ENCODE data around the gene TMEM92. TPM values are rescaled to one million over a fixed set of nuclear protein-coding genes. Genes with fewer than 3 reads are reported as not detected.

The TMEM92 gene
- total RNA-seq, 1 donor from 2014 or later = not detected

DNA sequence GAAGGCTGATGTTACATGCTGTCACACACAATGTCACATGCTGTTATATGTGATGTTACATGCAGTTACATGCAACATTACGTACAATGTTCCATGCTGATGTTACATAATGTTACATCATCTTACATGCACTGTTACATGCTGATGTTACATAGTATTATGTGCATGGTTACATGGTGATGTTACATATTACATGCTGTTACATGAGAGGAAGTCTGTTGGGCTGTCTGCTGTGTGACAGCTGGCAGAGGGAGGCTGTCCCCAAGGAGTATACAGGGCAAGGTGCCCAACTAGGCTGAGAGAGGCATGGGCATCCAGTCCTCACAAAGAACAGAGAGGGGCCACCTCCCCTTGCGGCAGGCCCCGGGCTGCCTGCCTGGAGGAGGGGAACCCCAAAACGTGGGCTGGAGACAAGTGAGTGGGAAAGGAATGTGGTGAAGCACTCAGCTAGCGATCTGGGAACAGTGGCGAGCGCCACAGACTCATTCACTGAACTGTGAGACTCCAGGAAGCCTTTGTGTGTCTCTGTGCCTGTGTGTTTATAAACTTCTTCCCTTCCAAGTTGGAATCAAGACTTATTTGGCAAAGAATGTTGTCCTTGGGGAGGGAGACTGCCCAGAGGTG, 30.6 kb downstream of the TMEM92 start:
- no peaks in the 10 kb centered on the region for H3K9me3 Mint-ChIP-seq
- TF ChIP-seq, protein P1, sequence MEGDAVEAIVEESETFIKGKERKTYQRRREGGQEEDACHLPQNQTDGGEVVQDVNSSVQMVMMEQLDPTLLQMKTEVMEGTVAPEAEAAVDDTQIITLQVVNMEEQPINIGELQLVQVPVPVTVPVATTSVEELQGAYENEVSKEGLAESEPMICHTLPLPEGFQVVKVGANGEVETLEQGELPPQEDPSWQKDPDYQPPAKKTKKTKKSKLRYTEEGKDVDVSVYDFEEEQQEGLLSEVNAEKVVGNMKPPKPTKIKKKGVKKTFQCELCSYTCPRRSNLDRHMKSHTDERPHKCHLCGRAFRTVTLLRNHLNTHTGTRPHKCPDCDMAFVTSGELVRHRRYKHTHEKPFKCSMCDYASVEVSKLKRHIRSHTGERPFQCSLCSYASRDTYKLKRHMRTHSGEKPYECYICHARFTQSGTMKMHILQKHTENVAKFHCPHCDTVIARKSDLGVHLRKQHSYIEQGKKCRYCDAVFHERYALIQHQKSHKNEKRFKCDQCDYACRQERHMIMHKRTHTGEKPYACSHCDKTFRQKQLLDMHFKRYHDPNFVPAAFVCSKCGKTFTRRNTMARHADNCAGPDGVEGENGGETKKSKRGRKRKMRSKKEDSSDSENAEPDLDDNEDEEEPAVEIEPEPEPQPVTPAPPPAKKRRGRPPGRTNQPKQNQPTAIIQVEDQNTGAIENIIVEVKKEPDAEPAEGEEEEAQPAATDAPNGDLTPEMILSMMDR (IDR thresholded peaks at IDR 0.05) = no peak
- no peak overlapping the region for H3K4me3 Mint-ChIP-seq
- H3K27me3 Mint-ChIP-seq = peaks cover 9% of the 10 kb centered on the region
- intact Hi-C loops (cut with micrococcal nuclease) = no loop called here
- H3K4me1 Mint-ChIP-seq = no peaks in the 10 kb centered on the region
- H3K36me3 Mint-ChIP-seq (ENCODE audit: low read depth) = no peaks in the 10 kb centered on the region
- ChIA-PET POLR2A (no interaction called here), CTCF (interaction anchor here (1.2 kb wide), 1 partner anchor 105 kb away, joined by 4 read pairs; no protein-coding TSS in a partner anchor)
- ATAC-seq (ENCODE audit: low read depth) (no peak), DNase-seq (no peak)
- H3K27ac Mint-ChIP-seq = no peak overlapping the region

DNA sequence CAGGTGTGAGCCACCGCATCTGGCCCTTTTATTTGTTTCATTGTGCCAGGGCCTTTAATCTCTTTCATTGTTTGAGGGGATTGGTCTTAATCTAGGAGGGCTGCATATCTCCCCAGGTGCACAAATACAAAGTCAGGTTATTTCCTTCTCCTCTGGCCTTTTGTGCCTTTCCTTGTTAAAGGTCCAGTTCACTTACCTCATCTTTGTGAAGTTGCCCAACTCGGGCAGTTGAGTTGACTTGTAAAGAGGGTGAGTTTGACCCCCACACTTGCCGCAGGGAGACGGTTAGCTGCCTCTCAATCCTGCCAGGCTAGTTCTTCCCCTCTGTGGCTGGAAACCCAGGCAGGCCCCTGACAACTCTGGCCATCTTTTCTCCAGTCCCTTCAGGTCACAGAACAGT, 33.4 kb downstream of the TMEM92 start:
- Mint-ChIP-seq H3K27ac (no peak overlapping the region), H3K9me3 (no peaks in the 10 kb centered on the region), H3K36me3 (ENCODE audit: low read depth) (no peaks in the 10 kb centered on the region), H3K4me1 (no peaks in the 10 kb centered on the region), H3K4me3 (no peak overlapping the region), H3K27me3 (peaks cover 17% of the 10 kb centered on the region)
- DNase-seq = no peak
- no peak for ATAC-seq (ENCODE audit: low read depth)
- intact Hi-C loops (cut with micrococcal nuclease) = no loop called here
- POLR2A ChIA-PET = no interaction called here
- CTCF ChIA-PET = no interaction called here
- TF ChIP-seq, protein P1 (IDR thresholded peaks at IDR 0.05) = no peak

DNA sequence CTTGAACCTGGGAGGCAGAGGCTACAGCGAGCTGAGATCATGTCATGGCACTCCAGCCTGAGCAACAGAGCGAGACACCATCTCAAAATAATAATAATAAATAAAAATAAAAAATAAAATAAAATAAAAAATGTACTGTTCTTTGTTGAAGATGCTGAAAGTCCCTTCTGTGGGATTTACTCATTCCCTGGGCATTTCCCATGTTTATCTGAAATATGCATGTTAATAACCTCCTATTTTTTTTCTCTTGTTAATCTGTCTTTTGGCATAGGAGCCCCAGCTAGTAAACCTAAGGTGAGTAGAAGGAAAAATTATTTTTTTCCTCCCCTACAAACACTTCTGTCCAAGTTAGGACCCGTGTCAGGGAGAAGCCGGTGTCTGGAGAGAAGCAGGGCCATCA, 34.4 kb downstream of the TMEM92 start:
- no peaks in the 10 kb centered on the region for H3K4me1 Mint-ChIP-seq
- DNase-seq (no peak), ATAC-seq (ENCODE audit: low read depth) (no peak)
- no peak overlapping the region for H3K27ac Mint-ChIP-seq
- intact Hi-C loops (cut with micrococcal nuclease) = no loop called here
- TF ChIP-seq, protein P1 (IDR thresholded peaks at IDR 0.05) = no peak
- peaks cover 25% of the 10 kb centered on the region for H3K27me3 Mint-ChIP-seq
- ChIA-PET CTCF (no interaction called here), POLR2A (interaction anchor here (0.6 kb wide), 1 partner anchor 109 kb away, joined by 10 read pairs; no protein-coding TSS in a partner anchor)
- H3K9me3 Mint-ChIP-seq = no peaks in the 10 kb centered on the region
- H3K4me3 Mint-ChIP-seq = no peak overlapping the region
- no peaks in the 10 kb centered on the region for H3K36me3 Mint-ChIP-seq (ENCODE audit: low read depth)

DNA sequence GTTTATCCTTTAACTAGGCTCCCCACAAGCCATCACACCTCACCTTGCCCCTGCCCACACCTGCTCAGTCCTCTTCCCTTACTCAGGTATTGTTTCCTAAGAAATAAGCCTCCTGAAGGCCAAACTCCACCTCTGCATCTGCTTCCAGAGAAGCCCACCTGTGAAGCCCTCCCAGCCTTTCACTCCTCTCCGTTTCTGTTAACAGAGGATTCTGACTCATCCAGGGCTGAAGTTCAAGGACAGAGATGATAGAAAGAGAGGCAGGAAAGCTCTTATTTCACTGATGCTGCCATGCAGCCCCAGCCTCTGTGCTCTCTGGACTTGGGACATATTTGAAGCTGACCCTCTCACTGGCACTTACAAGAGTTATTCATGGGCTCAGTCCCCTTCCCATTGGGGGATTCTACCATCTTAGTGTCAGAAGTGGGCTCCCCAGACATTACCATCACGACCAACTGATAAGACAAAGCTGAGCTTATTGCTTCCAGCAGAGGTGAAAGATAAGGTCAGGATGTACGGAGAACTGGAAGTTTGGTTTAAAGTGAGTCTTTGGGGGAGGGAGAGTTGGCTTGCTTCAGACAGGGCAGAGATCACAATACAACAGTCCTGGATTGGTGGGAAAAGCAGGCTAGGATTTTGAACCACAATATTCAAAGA, 36.3 kb downstream of the TMEM92 start:
- CTCF ChIA-PET = no interaction called here
- H3K9me3 Mint-ChIP-seq = no peaks in the 10 kb centered on the region

DNA sequence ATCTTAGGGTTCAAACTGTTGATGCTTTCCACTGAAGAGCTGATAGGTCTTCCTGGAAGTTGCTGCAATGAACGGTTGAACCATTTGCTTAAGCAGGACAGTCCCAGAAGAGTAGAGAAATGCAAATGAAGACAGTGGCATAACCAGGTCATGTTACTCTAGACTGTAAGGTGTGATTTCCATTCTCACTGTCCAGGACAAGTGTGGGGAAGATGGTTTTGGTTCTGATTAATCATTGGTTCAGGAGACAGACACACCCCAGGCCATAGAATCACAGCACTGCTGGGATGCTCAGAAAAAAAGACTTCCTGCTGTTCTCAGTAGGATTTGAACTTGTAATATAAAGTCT, 36.8 kb downstream of the TMEM92 start:
- no peak for ATAC-seq (ENCODE audit: low read depth)
- POLR2A ChIA-PET = no interaction called here
- intact Hi-C loops (cut with micrococcal nuclease) = no loop called here
- Mint-ChIP-seq H3K27me3 (peaks cover 29% of the 10 kb centered on the region), H3K4me3 (no peak overlapping the region), H3K9me3 (no peaks in the 10 kb centered on the region), H3K4me1 (no peaks in the 10 kb centered on the region), H3K36me3 (ENCODE audit: low read depth) (no peaks in the 10 kb centered on the region), H3K27ac (no peak overlapping the region)
- CTCF ChIA-PET = no interaction called here
- TF ChIP-seq, protein P1 (IDR thresholded peaks at IDR 0.05) = no peak
- DNase-seq = no peak

More for the DNA sequence above, 36.3 kb downstream of the TMEM92 start:
- DNase-seq (no peak), ATAC-seq (ENCODE audit: low read depth) (no peak)
- POLR2A ChIA-PET = no interaction called here
- TF ChIP-seq, protein P1 (IDR thresholded peaks at IDR 0.05) = no peak
- Mint-ChIP-seq H3K36me3 (ENCODE audit: low read depth) (no peaks in the 10 kb centered on the region), H3K27me3 (peaks cover 29% of the 10 kb centered on the region), H3K27ac (no peak overlapping the region), H3K4me1 (no peaks in the 10 kb centered on the region), H3K4me3 (no peak overlapping the region)
- intact Hi-C loops (cut with micrococcal nuclease) = no loop called here

All from activated B cell treated with CpG ODN at 0.5 μM for 24 hours (primary cell).